ENCODE results near the gene PLXND1. TPM values are rescaled to one million over a fixed set of nuclear protein-coding genes. Genes with fewer than 3 reads are reported as not detected.
"Not testable (repeated sequence)": the region's sequence is repeated elsewhere in the genome, so short reads cannot be mapped to it uniquely, and the experiment has no call there.

The PLXND1 gene
- total and polyA plus RNA-seq, 9 donors: 91.2 to 175 (median 141) TPM

- Histone ChIP-seq H3K9me3 (replicated peaks; ENCODE audit: control insufficient read depth, low read depth, low read length) (no peaks in the 10 kb centered on the region), H3K4me1 (ENCODE audit: control insufficient read depth, insufficient read depth, low read length) (peaks cover 66% of the 10 kb centered on the region), H3K36me3 (ENCODE audit: control insufficient read depth, insufficient read depth, low read length) (no peaks in the 10 kb centered on the region), H3K27ac (ENCODE audit: low read length) (peak overlapping the region; percentile 7), H3K4me3 (ENCODE audit: low read length) (no peak overlapping the region), H3K27me3 (ENCODE audit: control insufficient read depth, insufficient read depth, low read length) (no peaks in the 10 kb centered on the region)
- WGBS (ENCODE audit: insufficient coverage): 57% methylated on average over 3 of the region's 5 CpGs
- peak; percentile 55 for DNase-seq
Measured at GRCh38 chr3:129614927-129615363, 8.5 kb upstream of the PLXND1 start.

GRCh38 chr3:129614435-129614834 is 8.0 kb upstream of the PLXND1 start:
- WGBS (ENCODE audit: insufficient coverage): 72% methylated on average over 9 of the region's 9 CpGs
- peak; percentile 16 for DNase-seq
- Histone ChIP-seq H3K4me3 (ENCODE audit: low read length) (no peak overlapping the region), H3K27ac (ENCODE audit: low read length) (peak overlapping the region; percentile 7), H3K4me1 (ENCODE audit: control insufficient read depth, insufficient read depth, low read length) (peaks cover 62% of the 10 kb centered on the region), H3K36me3 (ENCODE audit: control insufficient read depth, insufficient read depth, low read length) (no peaks in the 10 kb centered on the region), H3K9me3 (replicated peaks; ENCODE audit: control insufficient read depth, low read depth, low read length) (no peaks in the 10 kb centered on the region), H3K27me3 (ENCODE audit: control insufficient read depth, insufficient read depth, low read length) (no peaks in the 10 kb centered on the region)

- H3K27ac ChIP-seq (ENCODE audit: low read length): no peak overlapping the region
- no peak overlapping the region for H3K4me3 ChIP-seq (ENCODE audit: low read length)
- H3K27me3 ChIP-seq (ENCODE audit: control insufficient read depth, insufficient read depth, low read length): peaks cover 2% of the 10 kb centered on the region
- DNase-seq: peak; percentile 10
- peaks cover 62% of the 10 kb centered on the region for H3K4me1 ChIP-seq (ENCODE audit: control insufficient read depth, insufficient read depth, low read length)
- no peaks in the 10 kb centered on the region for H3K9me3 ChIP-seq (replicated peaks; ENCODE audit: control insufficient read depth, low read depth, low read length)
- WGBS (ENCODE audit: insufficient coverage): 83% methylated on average over 1 of the region's 3 CpGs
- H3K36me3 ChIP-seq (ENCODE audit: control insufficient read depth, insufficient read depth, low read length): no peaks in the 10 kb centered on the region
Measured at GRCh38 chr3:129613367-129613740, 6.9 kb upstream of the PLXND1 start.

- peak; percentile 25 for DNase-seq
- H3K9me3 ChIP-seq (replicated peaks; ENCODE audit: control insufficient read depth, low read depth, low read length): no peaks in the 10 kb centered on the region
- H3K36me3 ChIP-seq (ENCODE audit: control insufficient read depth, insufficient read depth, low read length): no peaks in the 10 kb centered on the region
- peaks cover 4% of the 10 kb centered on the region for H3K27me3 ChIP-seq (ENCODE audit: control insufficient read depth, insufficient read depth, low read length)
- peaks cover 63% of the 10 kb centered on the region for H3K4me1 ChIP-seq (ENCODE audit: control insufficient read depth, insufficient read depth, low read length)
- H3K4me3 ChIP-seq (ENCODE audit: low read length): no peak overlapping the region
- 52% methylated on average over 10 of the region's 16 CpGs for WGBS (ENCODE audit: insufficient coverage)
- peak overlapping the region; percentile 29 for H3K27ac ChIP-seq (ENCODE audit: low read length)
Measured at GRCh38 chr3:129612534-129613366, 6.3 kb upstream of the PLXND1 start.

- H3K27me3 ChIP-seq (ENCODE audit: control insufficient read depth, insufficient read depth, low read length): peaks cover 6% of the 10 kb centered on the region
- H3K36me3 ChIP-seq (ENCODE audit: control insufficient read depth, insufficient read depth, low read length): no peaks in the 10 kb centered on the region
- peak; percentile 36 for DNase-seq
- 23% methylated on average over 15 of the region's 25 CpGs for WGBS (ENCODE audit: insufficient coverage)
- H3K9me3 ChIP-seq (replicated peaks; ENCODE audit: control insufficient read depth, low read depth, low read length): no peaks in the 10 kb centered on the region
- peak overlapping the region; percentile 47 for H3K27ac ChIP-seq (ENCODE audit: low read length)
- peaks cover 70% of the 10 kb centered on the region for H3K4me1 ChIP-seq (ENCODE audit: control insufficient read depth, insufficient read depth, low read length)
- H3K4me3 ChIP-seq (ENCODE audit: low read length): no peak overlapping the region
Measured at GRCh38 chr3:129611812-129612533, 5.5 kb upstream of the PLXND1 start.

- Histone ChIP-seq H3K27ac (ENCODE audit: low read length) (peak overlapping the region; percentile 47), H3K4me1 (ENCODE audit: control insufficient read depth, insufficient read depth, low read length) (peaks cover 66% of the 10 kb centered on the region), H3K36me3 (ENCODE audit: control insufficient read depth, insufficient read depth, low read length) (no peaks in the 10 kb centered on the region), H3K27me3 (ENCODE audit: control insufficient read depth, insufficient read depth, low read length) (peaks cover 6% of the 10 kb centered on the region), H3K9me3 (replicated peaks; ENCODE audit: control insufficient read depth, low read depth, low read length) (no peaks in the 10 kb centered on the region), H3K4me3 (ENCODE audit: low read length) (no peak overlapping the region)
- DNase-seq: peak; percentile 11
- WGBS (ENCODE audit: insufficient coverage): 85% methylated on average over 8 of the region's 9 CpGs
Measured at GRCh38 chr3:129611446-129611800, 4.9 kb upstream of the PLXND1 start.

GRCh38 chr3:129610794-129611445 is 4.4 kb upstream of the PLXND1 start:
- not testable (repeated sequence) for DNase-seq; H3K36me3 ChIP-seq (ENCODE audit: control insufficient read depth, insufficient read depth, low read length); H3K4me3 ChIP-seq (ENCODE audit: low read length); H3K9me3 ChIP-seq (replicated peaks; ENCODE audit: control insufficient read depth, low read depth, low read length); H3K27me3 ChIP-seq (ENCODE audit: control insufficient read depth, insufficient read depth, low read length)
- Histone ChIP-seq H3K4me1 (ENCODE audit: control insufficient read depth, insufficient read depth, low read length) (peaks cover 64% of the 10 kb centered on the region), H3K27ac (ENCODE audit: low read length) (peak overlapping the region; percentile 50)
- WGBS (ENCODE audit: insufficient coverage): 95% methylated on average over 8 of the region's 11 CpGs

GRCh38 chr3:129610276-129610675 is 3.8 kb upstream of the PLXND1 start:
- H3K36me3 ChIP-seq (ENCODE audit: control insufficient read depth, insufficient read depth, low read length): no peaks in the 10 kb centered on the region
- WGBS (ENCODE audit: insufficient coverage): 56% methylated on average over 6 of the region's 10 CpGs

GRCh38 chr3:129609591-129610182 is 3.2 kb upstream of the PLXND1 start:
- Histone ChIP-seq H3K4me1 (ENCODE audit: control insufficient read depth, insufficient read depth, low read length) (peaks cover 65% of the 10 kb centered on the region), H3K36me3 (ENCODE audit: control insufficient read depth, insufficient read depth, low read length) (peaks cover 2% of the 10 kb centered on the region), H3K4me3 (ENCODE audit: low read length) (no peak overlapping the region), H3K27me3 (ENCODE audit: control insufficient read depth, insufficient read depth, low read length) (peaks cover 6% of the 10 kb centered on the region), H3K9me3 (replicated peaks; ENCODE audit: control insufficient read depth, low read depth, low read length) (no peaks in the 10 kb centered on the region), H3K27ac (ENCODE audit: low read length) (peak overlapping the region; percentile 50)
- no peak for DNase-seq
- 34% methylated on average over 3 of the region's 3 CpGs for WGBS (ENCODE audit: insufficient coverage)

More at GRCh38 chr3:129610276-129610675, 3.8 kb upstream of the PLXND1 start:
- peak overlapping the region; percentile 50 for H3K27ac ChIP-seq (ENCODE audit: low read length)
- peaks cover 64% of the 10 kb centered on the region for H3K4me1 ChIP-seq (ENCODE audit: control insufficient read depth, insufficient read depth, low read length)
- no peak for DNase-seq
- no peak overlapping the region for H3K4me3 ChIP-seq (ENCODE audit: low read length)
- H3K27me3 ChIP-seq (ENCODE audit: control insufficient read depth, insufficient read depth, low read length): peaks cover 6% of the 10 kb centered on the region
- H3K9me3 ChIP-seq (replicated peaks; ENCODE audit: control insufficient read depth, low read depth, low read length): no peaks in the 10 kb centered on the region

All from muscle of leg (tissue), 11 donors.